GM19463 (cell line): ENCODE measurements around the gene AFAP1.

Source experiments
- ATAC-seq: cut with Tn5 transposase; IDR thresholded peaks from one replicate; pipeline ENCODE4 v1.9.1; 2021; ENCODE audit warnings: mild to moderate bottlenecking, moderate library complexity; ENCODE audit not compliant: unreplicated experiment

AFAP1 gene

DNA sequence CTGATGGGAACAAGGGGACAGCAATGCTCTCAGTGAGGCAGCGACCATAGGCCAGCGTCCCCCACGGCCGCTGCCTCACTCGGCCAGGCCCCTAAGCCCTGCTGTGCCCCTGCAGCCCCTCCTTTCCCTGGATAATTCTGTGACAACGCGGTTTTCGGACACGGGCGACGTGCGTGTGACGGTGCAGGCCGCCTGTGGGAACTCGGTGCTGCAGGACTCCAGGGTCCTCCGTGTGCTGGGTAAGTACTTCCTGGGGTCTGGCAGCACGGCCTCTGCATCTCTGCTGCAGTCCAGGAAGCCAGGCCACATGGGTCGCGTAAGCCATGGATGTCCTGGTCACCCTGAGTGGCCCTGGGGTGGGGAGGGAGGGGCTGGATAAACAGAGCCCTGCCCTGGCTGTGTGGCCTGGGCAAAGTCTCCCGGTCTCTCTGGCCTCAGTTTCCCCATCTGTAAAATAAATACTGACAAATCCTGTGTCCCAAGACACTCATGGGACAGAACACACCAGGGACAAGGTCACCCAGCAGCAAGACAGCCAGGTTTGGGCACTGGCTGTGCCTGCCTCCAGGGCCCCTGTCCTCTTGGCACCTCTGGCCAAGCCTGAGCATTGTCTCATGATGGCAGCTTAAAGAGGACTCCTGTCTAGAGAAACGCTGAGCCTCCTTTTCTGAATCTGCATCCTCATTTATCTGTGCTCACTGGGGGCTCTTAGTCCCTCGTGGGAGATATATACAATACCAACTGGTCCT lies 212.8 kb downstream of the AFAP1 start:
- no peak for ATAC-seq

GRCh38 chr4:7725951-7726350 lies 213.7 kb downstream of the AFAP1 start:
- no peak for ATAC-seq

DNA sequence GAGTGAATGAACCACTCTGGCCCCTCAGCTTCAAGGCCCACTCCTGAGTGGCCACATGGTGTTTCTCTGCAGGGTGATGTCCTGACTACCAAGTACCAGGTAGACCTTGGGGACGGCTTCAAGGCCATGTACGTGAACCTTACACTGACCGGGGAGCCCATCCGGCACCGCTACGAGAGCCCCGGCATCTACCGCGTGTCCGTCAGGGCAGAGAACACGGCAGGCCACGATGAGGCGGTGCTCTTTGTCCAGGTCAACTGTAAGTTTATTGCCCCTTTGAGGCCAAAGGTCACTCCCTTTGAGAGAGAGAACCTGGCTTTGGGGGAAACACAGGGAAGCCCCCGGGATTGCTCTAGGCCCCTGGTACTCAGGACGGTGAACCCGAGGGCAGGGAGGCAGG lies 216.0 kb downstream of the AFAP1 start:
- ATAC-seq = no peak

GRCh38 chr4:7722766-7723387 lies 216.8 kb downstream of the AFAP1 start:
- no peak for ATAC-seq

DNA sequence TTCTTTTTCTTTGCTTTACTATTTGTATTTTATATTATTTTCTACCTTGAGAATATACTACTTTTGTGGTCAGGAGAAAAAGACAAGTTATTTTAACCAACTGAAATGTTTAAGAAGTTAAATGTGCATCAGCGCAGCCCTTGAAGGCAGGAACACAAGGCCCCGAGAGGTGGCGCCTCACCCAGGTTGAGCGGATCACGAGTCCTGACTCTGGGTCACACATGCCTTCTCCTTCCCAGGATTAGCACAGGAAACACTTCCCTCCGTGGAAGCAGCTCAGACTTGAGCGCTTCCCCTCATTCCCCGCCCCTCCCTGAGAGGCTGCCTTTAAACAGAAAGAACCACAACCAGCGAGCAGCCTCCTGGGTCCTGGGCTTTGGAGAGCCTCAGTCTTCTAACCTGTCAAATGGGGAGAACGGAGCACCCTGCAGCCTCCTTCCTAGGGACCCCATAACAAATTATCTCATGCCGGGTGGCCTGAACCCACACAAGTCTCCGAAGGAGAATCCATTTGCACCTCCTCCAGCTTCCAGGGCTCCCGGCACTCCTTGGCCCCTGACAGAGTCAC lies 217.6 kb downstream of the AFAP1 start:
- ATAC-seq = no peak

- no peak for ATAC-seq
These were observed 220.1 kb downstream of the AFAP1 start for GRCh38 chr4:7719354-7720174.

DNA sequence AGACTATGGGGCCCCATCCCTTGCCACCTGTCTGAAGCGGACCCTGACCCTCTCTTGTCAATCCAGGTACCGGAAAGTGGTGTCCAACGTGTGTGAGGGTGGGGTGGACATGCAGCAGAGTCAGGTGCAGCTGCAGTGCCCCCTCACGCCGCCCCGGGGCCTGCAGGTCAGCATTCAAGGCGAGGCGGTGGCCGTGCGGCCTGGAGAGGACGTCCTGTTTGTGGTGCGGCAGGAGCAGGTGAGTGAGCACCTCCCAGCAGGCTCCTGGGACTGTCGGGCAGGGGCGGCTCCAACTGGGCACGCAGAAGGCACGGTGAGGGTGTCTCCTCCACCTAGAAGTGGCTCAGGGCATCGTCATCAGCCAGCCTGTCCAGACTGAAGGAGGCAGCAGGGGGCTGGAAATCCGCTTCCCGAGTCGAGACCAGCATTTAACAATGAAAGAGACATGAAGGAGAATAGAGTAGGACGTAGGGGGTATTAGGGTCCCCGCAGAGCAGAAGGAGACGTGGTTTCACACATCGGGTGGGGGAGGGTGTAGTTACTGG lies 221.6 kb downstream of the AFAP1 start:
- no peak for ATAC-seq

GRCh38 chr4:7717161-7717560 lies 222.5 kb downstream of the AFAP1 start:
- ATAC-seq = no peak

- no peak for ATAC-seq
These were observed 223.5 kb downstream of the AFAP1 start for GRCh38 chr4:7716010-7716721.

DNA sequence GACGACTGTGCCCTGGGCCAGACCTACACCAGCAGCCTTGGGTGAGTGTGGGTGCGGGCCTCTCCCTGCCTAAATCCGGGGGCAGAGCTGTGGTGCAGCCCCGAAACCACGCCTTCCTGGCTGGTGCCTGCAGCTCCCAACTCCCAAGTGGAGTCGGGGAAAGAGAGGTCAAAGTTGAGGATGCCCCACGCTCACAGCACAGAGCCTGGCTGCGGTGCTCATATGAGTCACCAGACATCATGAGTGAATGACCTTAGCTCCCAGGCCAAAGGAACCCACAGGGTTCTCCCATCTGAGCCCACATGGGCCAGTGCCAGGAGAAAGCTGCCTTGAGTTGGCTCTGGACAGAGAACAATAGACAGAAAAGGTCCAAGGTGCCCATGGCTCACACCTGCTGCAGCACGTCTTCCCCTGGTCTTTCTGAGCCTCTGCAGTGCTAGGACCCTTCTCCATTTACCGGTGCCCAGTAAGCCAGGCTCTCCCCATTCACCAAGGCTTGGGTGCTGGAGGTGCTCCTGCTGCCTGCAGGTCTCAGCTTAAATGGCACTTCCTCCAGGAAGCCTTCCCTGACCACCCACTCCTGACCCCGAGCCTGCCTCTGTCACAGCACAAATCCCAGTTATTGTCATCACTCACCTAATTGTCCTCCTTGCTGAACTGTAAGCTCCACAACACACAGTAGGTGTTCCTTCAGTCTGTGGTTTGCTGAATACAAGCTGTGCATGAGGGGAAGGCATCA lies 224.2 kb downstream of the AFAP1 start:
- ATAC-seq = no peak

DNA sequence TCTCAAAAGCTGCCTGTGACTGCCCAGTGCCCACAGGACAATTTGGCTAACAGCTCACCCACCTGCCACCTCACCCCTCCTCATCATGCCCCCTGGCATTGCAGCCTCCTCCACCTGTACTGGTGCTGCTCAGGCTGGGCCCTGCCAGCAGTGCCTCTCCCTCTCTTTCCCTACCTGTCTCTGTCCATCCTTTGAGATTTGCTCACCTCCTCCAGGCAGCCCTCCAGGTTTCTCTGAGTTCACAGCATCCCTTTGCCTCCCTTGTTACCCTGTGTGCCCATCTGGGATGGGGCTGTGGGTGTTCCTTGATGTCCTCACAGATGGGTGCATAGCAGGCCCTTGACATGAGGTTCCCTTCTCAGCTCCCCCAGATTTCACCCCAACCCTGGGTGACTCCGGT lies 224.9 kb downstream of the AFAP1 start:
- no peak for ATAC-seq

- no peak for ATAC-seq
These were observed 225.5 kb downstream of the AFAP1 start for GRCh38 chr4:7714176-7714575.

GRCh38 chr4:7713757-7714156 lies 225.9 kb downstream of the AFAP1 start:
- no peak for ATAC-seq

DNA sequence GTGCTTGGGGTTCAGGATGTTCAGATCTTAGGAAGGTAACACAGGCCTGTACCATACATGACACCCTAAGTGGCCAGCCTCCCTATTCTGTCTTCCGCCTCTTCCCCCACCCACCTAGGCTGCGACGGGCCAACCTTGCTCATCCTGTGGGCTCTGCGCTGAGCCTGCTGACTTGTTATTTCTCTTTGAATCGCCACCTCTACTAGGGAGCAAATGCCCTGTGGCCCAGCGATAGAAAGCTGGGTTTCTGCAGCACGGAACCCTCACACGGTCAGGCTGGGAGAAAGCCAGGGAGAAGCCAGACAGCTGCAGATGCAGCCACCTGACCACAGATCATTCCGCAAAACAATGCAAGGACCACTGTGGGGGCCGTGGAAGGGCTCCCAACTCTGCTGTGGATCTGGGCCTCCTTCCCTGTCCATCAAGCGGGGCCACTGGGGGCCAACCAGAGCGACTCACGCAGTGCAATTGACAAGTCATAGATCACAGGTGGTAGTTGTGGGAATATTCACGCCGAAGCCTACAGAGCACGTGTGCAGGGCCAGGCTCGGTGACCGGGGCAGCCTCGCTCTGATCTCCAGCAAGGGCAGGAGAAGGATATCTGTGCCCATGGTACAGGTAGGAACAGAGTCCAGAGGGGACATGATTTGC lies 227.5 kb downstream of the AFAP1 start:
- no peak for ATAC-seq

DNA sequence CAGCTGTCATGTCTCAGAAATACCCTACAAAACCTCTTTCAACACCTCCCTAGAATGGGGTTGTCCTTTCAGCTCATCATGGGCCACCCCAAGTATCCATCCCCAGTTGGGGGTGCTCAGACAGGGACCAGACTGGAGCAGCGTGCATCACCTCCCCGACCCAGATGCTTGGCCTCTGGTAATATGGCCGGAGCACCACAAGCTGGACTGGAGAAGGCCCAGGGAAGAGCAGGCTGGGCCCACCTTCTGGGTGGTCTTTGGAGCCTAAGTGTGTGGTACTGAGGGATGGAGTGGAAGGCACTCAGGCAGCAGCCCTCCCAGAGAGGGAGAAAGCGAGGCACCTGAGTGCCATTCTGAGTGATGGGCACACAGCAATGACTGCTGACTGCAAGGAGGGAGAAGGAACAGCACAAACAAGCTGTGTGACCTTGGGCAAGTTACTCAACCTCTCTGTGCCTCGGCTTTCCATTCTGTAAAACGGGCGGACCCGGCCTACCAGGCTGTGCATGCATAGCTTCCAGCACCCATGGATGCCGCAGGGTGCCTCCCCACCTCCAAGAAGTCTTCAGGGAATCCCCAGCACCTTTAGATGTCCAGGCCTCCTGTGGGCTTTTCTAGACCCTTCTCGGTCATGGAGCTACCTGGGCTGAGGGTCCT lies 228.2 kb downstream of the AFAP1 start:
- ATAC-seq = no peak

- ATAC-seq = no peak
These were observed 228.9 kb downstream of the AFAP1 start for GRCh38 chr4:7710576-7711306.

- ATAC-seq = no peak
These were observed 229.5 kb downstream of the AFAP1 start for GRCh38 chr4:7710126-7710525.

GRCh38 chr4:7709431-7709830 lies 230.2 kb downstream of the AFAP1 start:
- ATAC-seq = no peak
